Measurements from ENCODE around the gene CLCA2.
"Not testable (repeated sequence)": the region's sequence is repeated elsewhere in the genome, so short reads cannot be mapped to it uniquely, and the experiment has no call there.

CLCA2 gene

DNA sequence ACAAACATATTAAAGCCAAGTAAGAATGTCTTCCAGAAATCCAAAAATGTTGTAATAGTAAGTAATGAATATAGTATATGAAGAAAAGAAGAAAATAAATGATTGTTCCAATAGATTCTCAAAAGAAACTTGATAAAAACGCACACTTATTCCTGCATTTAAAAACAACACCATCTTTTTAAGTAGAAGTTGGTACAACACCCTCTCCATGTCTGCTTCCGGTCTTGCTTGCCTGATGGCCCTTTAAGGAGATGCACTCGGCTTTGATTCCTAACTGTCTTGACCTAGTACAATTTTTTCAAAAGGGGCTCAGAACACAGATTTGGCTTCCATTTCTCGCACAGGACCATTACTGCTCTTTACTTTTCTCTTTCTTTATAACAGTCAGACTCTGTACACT, 53.7 kb downstream of the CLCA2 start:
- DNase-seq (ENCODE audit: low read depth in 2 of 2), result no peak

DNA sequence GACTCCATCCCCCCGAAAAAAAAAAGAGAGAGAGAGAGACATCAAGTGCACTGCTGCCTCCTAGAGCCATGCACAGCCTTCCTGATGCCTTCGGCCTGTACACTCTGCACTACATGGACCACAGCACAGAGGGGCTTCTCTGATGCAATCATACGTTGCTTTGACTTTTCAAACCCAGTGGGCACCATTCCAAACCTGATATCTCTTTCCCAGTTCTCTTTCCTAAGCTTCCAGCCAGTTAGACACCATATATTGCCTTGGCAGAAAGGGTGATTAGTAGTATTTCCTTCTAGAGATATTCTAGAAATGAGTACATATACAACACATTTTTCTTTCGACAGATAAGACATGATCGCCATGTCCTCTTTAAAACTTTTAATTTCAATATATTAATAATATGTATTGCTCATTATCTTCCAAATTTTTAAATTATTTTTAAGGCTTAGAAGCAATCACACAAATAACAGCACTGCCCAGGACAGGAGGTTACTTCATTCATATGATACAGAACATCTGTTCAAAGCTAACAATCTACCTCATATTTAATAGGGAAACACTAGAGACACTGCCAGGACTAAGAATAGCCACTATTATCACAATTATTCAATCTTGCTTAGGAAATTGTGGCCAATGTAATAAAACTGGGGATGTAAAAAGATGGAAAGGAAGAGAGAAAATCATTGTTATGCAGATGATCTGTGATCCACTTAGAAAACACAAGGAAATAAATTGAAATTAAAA, 54.6 kb downstream of the CLCA2 start:
- no peak for DNase-seq (ENCODE audit: low read depth in 2 of 2)

DNA sequence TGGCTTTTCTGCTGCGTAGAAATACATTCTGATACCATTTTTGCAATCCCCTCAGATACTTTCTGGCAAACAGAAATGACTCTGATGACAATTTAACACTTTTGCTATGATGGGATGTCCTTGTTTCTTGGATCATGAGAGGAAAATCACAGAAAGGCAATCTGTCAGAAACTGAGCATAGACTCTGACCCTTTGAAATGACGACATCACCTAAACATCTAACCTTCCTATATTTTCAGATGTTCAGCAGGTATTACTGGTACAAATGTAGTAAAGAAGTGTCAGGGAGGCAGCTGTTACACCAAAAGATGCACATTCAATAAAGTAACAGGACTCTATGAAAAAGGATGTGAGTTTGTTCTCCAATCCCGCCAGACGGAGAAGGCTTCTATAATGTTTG, 58.0 kb downstream of the CLCA2 start:
- no peak for DNase-seq (ENCODE audit: low read depth in 2 of 2)

DNA sequence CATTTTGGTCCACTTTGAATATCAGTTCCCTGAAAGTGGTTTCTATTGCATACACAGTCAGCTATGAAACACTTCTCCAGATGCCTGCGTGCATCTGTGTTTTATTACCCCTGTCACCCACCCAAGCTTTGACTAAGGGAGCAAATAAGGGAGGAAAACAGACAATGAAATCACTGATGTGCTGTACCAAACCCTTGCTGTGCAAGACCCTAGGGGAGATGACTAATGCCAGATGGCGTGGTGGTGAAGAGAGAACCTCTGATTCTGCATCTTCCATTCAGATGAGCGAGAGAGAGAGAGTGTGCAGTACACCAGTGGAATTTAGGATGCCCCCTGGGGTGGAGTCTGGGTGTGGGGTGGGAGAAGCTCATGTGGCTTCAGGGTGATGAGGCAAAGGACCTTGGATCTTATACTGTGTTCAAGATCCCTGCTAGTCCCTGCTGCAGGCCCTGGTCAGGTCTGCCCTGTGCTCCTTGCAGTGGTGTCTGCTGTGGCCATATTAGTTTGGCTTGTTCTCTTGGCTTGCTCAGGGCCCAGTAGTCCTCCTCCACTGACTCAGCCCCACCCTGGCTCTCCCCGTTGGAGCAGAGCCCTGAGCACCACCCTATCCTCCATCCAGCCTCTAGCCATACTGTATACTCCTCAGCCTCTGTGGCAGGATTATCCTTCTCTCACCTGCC, 63.3 kb downstream of the CLCA2 start:
- no peak for DNase-seq (ENCODE audit: low read depth in 2 of 2)

DNA sequence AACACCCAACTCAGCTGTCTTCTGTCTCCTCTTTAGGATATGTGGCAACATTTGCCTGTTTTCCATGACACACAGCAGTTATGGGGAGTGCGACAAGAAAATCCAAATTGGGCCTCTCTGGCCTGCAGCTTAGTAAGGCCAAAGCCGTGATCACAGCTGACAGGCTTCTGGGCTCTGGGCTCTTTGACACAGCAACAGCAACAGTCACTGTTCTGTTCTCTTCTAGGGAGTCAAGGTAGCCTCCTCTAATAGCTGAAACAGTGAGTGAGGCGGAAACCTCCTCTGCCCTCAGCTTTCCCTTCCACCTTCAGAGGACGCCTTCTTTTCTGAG, 63.8 kb downstream of the CLCA2 start:
- DNase-seq (ENCODE audit: low read depth in 2 of 2), result no peak

DNA sequence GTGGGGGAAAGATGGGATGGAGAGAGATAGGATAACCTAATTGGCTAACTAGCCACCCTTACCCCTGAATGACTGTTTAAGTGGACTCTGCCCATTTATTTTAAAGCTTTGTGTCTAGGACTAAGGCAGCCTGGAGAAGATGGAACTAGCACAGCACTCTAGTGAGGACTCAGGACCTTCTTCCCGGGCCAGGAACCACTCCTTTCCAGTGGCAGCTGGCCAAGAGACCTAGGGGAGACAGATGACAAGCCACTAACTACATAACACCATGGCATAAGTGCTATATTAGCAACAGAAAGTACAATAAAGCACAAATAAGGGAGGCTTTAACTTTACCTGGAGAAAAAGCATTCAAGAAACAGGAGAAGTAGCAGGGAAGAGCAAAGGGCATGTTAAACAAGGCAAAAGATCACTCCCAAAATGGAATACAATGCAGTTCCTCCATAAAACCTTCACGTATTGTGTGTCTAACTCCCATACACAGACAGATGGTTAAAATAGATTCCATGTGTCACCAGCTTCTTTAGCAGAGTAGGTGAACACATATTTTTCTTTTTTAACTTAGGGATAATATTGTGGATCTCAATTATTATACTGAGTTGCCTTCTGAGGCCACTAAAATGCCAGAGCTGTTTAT, 65.4 kb downstream of the CLCA2 start:
- DNase-seq (ENCODE audit: low read depth in 2 of 2), result no peak

DNA sequence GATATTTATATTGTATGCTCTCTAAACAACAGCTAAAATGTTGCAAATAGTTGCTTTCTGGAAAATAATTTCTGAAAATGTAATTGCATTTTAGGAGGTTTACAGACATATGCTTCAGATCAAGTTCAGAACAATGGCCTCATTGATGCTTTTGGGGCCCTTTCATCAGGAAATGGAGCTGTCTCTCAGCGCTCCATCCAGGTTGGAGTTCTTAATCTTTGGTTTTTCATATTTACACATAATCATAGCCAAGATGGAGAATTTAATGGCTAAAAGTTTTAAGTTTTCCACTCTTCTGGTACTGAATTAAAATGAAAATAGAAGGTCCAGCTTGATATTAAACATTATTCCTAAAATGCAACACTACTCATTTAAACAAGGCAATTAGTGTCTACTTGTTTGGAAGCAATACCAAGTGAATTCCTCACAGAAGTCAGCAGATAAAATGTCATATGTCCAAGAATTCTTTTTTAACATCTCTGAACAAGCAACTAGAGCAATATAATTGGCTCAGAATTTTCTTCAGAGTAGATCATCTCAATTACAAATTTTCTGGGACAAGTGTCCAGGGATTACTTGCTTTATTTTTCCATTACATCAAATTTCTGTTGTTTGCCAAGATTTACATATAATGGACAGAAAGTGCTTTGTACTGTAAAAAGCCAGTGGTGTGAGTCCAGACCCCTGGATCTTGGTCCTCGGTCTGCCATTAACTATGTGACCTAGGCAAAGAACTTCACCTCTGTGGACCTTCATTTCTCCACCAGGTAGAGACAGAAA, 67.4 kb downstream of the CLCA2 start:
- DNase-seq (ENCODE audit: low read depth in 2 of 2), result no peak

DNA sequence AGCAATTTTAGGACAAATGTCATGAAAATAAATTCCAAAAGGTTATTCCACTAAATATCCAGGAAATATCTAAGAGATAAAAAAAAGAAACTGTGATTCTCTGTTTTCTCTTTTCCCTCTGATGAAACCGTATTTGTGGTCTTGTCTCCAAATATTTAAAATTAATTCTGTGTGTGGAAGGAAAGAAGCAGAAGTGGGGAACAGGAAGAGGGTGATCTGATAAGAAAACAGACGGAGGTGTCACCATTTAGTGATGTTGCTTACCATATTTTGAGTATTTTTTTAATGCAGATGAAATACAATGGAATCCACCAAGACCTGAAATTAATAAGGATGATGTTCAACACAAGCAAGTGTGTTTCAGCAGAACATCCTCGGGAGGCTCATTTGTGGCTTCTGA, 74.3 kb downstream of the CLCA2 start:
- DNase-seq (ENCODE audit: low read depth in 2 of 2), result no peak

DNA sequence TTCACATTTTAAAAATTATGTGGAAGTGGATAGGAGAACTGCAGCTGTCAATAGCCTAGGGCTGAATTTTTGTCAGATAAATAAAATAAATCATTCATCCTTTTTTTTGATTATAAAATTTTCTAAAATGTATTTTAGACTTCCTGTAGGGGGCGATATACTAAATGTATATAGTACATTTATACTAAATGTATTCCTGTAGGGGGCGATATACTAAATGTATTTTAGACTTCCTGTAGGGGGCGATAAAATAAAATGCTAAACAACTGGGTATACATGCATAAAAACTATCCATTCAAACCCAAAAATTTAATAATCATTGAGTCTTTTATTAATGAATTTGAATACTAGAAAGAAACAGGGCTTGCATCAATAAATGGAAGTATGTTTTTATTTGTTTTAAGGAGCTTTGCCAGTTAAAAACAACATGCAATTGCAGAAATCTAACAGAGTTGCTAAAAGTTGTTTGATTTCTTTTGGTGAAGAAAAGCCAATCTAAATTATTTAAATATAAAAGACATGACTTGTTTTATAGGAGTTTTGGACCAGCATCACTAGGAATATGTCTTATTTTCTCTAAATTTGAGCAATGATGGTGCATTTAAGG, 76.1 kb downstream of the CLCA2 start:
- DNase-seq (ENCODE audit: low read depth in 2 of 2), result no peak

DNA sequence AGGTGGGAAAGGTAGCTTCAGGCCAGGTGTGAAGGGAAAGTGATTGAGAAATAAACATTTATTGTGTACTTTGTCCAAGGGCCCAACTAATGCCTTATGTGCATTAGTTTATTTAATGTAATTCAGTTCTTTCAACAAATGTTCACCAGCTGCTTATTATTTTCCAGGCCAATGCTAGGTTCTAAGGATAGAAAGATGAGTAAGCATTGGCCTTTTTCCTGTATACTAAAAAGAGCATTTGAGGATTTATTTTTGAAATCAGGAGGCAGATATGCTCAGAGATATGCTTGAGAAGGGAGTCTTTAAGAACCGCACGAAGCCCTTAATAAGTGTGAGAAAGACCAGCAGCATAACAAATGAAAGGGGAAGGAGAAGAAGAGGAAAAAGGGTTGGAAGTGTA, 76.7 kb downstream of the CLCA2 start:
- DNase-seq (ENCODE audit: low read depth in 2 of 2), result no peak

DNA sequence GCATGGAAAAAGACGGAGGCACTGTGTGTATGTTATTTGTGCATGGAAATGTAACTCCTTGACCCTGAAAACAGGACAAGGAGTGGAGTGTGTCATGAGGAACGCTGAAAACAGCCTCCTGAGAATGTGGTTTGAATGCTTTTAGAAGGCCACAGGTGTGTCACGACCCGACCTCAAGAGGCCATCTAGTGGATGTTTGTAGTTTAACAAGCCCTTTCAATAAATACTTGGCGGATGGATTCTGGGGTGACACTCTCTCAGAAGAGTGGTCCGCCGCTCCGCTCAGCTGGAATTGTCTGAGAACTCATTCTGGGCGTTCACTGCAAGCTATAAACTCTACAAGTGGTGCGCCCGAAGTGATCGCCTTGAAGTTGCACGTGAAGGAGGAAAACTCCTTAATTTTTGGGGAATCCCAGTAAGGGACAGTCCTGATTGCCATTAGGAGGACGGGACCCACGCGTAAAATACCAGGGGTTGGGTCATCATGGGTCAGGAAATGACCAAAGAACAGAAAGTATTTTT, 78.2 kb downstream of the CLCA2 start:
- DNase-seq (ENCODE audit: low read depth in 2 of 2), result not testable (repeated sequence)

DNA sequence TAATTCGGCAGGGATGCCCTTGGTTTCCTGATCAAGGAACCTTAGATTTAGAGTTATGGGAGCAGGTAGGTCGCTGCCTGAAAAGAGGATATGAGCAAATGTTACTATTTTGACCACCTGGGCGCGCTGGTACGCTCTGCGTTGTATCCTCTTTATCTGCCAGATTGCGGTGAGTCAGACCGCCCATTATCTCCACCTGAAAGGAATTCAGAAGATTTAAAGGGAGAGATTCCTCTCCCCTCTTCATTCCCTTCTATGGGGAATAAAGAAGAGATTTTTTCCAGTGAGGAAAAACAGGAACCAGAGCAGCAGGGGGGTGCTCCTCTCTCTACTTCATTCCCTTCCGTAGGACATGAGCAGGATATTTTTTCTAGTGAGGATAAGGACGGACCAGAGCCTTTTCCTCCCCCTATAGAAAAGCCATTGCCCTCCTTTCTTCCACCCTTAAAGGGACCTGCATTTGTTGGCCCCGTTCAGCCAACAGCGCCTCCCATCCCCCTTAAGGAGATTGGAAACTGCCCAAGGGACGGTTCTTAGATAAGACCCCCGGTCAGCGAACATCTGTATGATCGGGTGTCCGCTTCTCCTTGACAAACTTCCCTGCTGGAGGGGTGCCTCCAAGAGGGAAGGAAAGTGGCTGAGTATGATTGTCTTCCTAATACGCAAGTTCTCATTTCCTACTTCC, 78.9 kb downstream of the CLCA2 start:
- no peak for DNase-seq (ENCODE audit: low read depth in 2 of 2)

DNA sequence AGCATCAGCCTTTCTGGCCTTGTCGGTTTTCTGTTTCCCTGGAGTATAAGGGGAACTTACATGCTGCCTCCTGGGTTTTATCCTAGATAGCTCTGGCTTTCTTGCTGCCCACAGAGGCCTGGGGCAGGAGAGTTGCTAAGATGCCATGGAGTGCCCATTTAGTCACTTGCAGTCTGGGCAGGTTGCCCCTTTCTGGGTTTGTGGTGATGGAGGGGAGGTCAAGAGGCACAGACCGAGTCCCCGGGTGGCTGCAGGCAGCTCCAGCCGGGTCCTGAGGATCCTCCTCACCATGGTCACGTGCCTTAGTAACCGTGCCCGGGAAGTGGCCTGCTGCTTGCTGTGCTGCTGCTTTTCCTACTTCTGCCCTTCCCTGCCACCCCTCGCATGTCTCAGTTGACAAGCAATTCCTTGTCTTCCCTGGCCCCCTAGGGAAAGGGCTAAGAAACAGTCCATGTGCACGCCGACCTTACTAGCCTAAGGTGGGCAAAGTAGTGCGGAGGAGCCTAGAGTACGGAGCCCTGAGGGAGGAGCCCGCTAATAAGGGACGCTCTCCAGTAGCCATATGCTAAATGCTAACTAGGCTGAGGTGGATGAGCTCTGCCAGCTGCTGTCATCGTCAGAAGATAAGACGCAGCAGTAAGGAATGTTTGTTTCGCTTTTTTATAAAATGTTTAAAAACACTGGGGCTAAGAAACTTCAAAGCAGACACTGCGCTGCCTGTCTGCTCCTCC, 79.6 kb downstream of the CLCA2 start:
- no peak for DNase-seq (ENCODE audit: low read depth in 2 of 2)

DNA sequence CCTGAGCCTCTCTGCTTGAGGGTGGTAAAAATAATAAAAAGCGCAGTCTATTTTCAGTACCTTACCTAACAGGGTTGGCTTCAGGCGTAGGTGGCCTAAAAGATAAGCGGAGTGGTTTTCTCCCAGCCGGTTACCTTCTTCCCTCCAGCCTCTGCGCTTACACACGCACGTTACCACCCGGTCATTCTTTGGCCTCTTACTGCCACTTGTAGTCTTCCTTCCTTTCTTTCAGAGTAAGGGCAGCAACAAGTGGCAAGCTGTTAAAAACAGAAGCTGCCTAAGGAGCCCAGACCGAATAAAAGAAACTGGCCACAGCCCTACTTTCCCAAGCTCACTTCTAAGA, 80.1 kb downstream of the CLCA2 start:
- no peak for DNase-seq (ENCODE audit: low read depth in 2 of 2)

DNA sequence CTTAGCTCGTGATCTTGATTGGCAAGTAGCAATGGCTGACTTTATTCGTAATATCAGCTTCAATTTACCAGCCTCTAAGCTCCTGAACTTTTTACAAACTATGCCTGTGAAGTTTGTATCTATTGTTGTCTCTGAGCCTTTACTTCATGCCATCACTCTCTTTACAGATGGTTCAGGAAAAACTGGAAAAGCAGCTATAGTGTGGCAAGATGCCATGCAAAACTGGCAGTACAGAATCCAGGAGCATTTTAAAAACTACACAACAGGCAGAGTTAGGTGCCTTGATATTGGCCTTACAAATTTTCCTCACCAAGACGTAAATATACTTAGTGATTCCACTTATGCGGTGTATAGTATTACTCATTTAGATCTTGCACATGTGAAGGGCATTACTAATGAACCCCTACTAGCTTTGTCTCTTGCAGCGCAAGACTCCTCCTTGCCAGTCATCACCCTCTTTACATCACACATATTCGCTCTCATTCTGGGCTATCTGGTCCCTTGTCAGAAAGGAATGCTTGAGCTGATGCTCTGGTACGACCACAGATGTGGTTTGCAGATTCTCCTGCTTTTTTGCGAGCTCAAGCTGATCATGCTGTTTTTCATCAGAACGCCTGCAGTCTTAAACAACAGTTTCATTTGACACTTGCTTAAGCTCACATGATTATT, 81.1 kb downstream of the CLCA2 start:
- no peak for DNase-seq (ENCODE audit: low read depth in 2 of 2)

DNA sequence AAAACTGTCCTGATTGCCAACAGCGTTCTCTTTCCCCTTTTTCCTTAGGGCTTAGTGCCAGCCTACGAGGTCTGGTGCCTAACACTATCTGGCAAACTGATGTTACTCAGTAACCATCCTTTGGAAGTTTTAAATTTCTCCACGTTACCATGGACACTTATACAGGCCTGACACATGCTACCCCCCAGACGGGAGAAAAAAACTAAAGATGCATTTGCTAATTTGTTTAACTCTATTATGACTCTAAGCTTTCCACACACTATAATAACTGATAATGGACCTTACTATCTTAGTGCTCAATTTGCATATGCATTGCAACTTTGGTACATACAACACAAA, 81.6 kb downstream of the CLCA2 start:
- DNase-seq (ENCODE audit: low read depth in 2 of 2), result no peak

Data from stimulated activated CD8-positive, alpha-beta memory T cell treated with anti-CD3 and anti-CD28 coated beads, Interleukin-15, amount 100 ng/mL, for 4 hours (primary cell).